NCI-H774 (cell line): Measurements from ENCODE around the gene RCSD1.
"Not testable (repeated sequence)": the region's sequence is repeated elsewhere in the genome, so short reads cannot be mapped to it uniquely, and the experiment has no call there.

Experiments used
- DNase-seq: peaks from one replicate; lab custom pipeline; 2025; lab: John Stamatoyannopoulos, UW

Gene RCSD1

DNA sequence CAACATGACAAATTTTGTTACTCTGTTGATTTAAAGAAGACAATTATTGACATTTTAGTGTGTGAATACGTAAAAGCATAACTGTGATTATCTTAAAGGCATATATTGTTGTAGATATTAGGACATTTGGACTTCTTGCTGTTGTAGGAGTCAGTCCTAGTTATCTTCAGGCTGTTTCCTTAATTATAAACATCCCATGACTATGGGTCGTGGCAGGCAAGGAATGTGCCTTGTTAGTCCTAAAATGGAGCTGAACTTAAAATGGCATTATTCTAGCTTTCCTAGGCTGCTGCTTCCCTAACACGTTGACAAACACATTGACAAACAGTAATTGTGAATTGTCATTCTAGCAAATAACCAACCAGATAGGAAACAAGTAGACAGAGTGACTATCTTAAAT lies 87.3 kb downstream of the RCSD1 start:
- DNase-seq, result no peak

GRCh38 chr1:167718914-167719691 lies 89.1 kb downstream of the RCSD1 start:
- DNase-seq, result no peak

DNA sequence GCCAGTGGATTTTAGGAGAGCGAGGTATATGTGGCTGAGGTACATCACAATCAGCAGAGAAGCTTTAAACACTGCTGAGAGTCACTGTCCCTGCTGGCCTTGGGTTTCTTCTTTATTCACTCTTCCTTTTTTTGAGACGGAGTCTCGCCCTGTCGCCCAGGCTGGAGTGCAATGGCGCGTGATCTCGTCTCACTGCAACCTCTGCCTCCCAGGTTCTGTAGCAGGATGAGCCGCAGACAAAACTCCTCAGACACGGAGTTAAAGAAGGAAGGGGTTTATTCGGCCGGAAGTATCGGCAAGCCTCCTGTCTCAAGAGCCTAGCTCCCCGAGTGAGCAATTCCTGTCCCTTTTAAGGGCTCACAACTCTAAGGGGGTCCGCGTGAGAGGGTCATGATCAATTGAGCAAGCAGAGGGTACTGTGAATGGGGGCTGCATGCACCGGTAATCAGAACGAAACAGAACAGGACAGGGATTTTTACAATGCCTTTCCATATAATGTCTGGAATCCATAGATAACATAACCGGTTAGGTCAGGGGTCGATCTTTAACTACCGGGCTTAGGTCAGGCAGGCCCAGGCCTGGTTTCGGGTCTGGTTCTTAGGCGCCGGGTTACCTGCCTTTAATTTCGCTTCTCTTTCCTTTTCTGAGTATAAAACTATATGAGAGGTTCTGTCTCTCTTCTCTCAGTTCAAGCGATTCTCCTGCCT lies 89.8 kb downstream of the RCSD1 start:
- DNase-seq, result not testable (repeated sequence)

- no peak for DNase-seq
These were observed 91.1 kb downstream of the RCSD1 start for GRCh38 chr1:167720965-167721616.

GRCh38 chr1:167721617-167722151 lies 91.7 kb downstream of the RCSD1 start, which contains the start of gene MPZL1:
Gene MPZL1 (plus strand): TSS chr1:167721982. CDS start chr1:167722152, 170 bp downstream.
- DNase-seq, result peak; percentile 90

GRCh38 chr1:167722152-167722869 lies 92.3 kb downstream of the RCSD1 start:
- DNase-seq, result peak; percentile 24

- DNase-seq, result no peak
These were observed 92.8 kb downstream of the RCSD1 start for GRCh38 chr1:167722870-167723251.

- DNase-seq, result no peak
These were observed 93.8 kb downstream of the RCSD1 start for GRCh38 chr1:167723707-167724323.

- no peak for DNase-seq
These were observed 96.0 kb downstream of the RCSD1 start for GRCh38 chr1:167726008-167726407.

GRCh38 chr1:167728818-167729410 lies 98.9 kb downstream of the RCSD1 start:
- no peak for DNase-seq

GRCh38 chr1:167734227-167734626 lies 104.2 kb downstream of the RCSD1 start:
- no peak for DNase-seq

DNA sequence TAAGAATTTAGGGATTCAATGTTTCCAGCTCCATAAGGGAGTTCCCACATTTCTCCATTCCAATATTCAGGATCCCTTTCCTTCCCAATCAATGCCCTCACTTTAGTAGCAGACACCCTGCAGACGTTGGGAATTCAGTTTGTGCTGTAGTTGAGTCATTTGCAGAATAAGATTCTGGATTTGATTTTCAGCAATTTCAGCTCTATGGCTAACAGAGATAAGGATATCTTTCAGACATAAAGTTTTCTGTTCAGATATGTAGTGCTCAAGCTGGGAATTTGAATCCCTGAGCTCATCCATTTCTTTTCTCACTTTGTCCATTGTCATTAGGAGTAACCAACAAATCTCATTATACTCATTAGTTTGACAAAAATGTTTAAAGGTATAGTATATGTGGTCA lies 104.8 kb downstream of the RCSD1 start:
- no peak for DNase-seq

DNA sequence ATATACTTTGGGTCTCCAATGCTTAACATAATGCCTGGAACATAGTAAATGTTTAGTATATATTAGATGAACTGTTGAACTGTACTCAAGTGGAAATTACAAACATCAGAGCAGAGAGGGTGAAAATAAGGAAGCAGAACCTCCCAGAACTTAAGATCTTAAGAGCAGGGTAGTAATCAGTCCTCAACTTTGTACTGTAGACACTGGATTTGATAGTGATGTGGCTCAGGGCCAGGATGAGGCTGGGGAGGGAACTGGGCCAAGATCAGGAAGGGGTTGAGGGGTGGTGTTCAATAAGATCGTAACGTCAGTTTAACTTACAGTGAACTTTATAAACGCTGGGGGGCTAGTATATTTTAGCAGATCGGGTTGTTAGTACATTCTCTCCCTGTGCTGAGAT lies 107.1 kb downstream of the RCSD1 start:
- DNase-seq, result no peak

GRCh38 chr1:167738158-167738557 lies 108.1 kb downstream of the RCSD1 start:
- DNase-seq, result no peak

DNA sequence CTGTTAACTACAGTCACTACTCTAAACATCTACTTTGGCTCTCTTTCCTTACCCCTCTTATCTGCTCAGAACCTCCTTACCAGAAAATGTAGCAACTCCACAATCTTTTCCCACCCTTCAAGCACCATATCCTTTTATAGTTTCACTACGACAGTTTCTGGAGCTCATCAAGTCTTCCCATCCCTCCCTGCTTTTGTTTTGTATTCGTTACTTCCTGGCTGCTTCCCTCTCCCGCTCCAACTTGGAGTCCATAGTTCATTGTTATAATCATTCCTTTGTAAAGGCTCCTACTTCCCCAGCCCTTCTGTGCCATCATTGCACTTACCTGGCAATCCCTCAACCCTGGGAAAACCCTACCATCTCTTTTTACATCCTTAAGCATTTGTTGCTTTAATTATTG lies 109.7 kb downstream of the RCSD1 start:
- no peak for DNase-seq

GRCh38 chr1:167741103-167741502 lies 111.1 kb downstream of the RCSD1 start:
- not testable (repeated sequence) for DNase-seq

GRCh38 chr1:167742392-167743057 lies 112.5 kb downstream of the RCSD1 start:
- not testable (repeated sequence) for DNase-seq

- no peak for DNase-seq
These were observed 114.9 kb downstream of the RCSD1 start for GRCh38 chr1:167744901-167745300.

DNA sequence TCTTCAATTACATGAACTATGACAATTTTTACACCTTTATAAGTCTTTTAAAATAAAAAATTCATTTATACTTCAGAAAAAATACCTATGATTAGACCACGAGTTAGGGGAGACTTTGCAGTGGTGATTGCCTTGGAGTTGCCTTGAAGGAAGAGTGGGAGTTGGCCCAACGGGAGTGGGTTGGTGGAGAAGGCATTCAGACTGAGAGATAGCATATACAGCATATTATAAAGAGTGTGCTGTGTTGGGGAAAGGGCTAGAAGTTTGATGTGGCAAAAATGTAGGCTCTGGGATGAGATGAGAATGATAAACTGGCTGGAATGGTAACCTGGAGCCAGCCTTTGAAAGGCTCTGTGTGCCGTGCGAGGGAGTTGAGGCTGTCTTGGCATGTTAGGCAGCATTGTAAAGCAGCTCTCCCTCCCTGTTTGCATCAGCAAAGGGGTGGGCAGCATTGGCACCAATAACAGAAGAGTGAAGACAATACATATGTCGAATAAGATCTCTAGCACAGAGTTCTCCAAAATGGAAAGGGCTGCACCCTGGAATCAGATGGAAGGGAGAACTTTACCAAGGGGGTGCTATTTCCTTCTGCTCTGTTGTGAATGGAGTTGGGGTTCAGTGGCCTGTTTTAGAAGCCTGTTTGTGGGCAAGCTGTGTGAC lies 116.1 kb downstream of the RCSD1 start:
- no peak for DNase-seq
